ENCODE measurements around the gene SYNPO.
A peak's percentile ranks its signal among the peaks of the same experiment; 100 is the strongest.

The SYNPO gene

GRCh38 chr5:150609843-150610584 is 30.4 kb upstream of the SYNPO start:
- in situ Hi-C loops (cut with HindIII; ENCODE audit: low pct_ligation_motif_present, low sequenced_read_pairs): no loop called here
- no peak overlapping the region for H3K27ac ChIP-seq
- H3K36me3 ChIP-seq (replicated peaks): no peaks in the 10 kb centered on the region
- DNase-seq: no peak
- no peak overlapping the region for H3K4me3 ChIP-seq (ENCODE audit: low read depth, low read length)
- no peaks in the 10 kb centered on the region for H3K27me3 ChIP-seq (replicated peaks)
- TF ChIP-seq CTCF (IDR thresholded peaks at IDR 0.05; ENCODE audit: low read depth, low read length, missing control alignments): no peak

DNA sequence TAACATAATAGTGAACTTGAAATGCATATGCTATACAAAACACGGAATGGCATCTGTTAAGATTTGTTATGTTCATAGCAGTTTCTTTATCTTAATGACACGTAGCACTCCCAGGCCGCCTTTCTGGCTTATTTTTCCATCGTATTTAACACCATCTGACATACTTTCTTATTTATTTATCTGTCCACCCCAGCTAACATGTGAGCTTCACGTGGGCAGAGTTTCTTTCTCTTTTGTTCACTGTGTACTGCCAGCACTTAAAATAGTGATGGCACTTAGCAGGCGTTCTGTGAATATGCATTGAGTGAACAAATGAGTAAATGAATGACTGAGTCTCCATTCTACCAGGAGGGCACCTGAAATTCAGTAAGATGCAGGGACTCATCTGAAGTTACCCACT is 29.4 kb upstream of the SYNPO start:
- no peaks in the 10 kb centered on the region for H3K36me3 ChIP-seq (replicated peaks)
- H3K27ac ChIP-seq: no peak overlapping the region
- no peak for TF ChIP-seq CTCF (IDR thresholded peaks at IDR 0.05; ENCODE audit: low read depth, low read length, missing control alignments)
- in situ Hi-C loops (cut with HindIII; ENCODE audit: low pct_ligation_motif_present, low sequenced_read_pairs): no loop called here
- H3K27me3 ChIP-seq (replicated peaks): no peaks in the 10 kb centered on the region
- no peak overlapping the region for H3K4me3 ChIP-seq (ENCODE audit: low read depth, low read length)
- no peak for DNase-seq

DNA sequence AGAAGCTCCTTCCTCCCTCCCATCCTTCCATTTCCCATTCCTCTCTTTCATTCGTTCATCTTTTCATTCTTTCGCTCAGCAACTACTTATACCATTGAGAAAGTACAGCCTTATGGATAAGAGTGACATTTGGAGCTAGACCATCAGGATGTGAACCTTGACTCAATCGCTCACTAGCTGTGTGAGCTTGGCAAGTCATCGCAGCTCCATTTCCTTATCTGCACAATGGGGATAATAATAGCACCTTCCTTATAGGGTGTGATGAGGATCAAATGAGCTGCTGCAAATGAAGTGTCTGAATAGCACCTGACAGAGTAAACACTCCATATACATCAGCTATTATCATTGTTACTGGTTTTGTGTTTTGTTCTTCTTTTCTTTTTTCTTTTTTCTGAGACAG is 28.1 kb upstream of the SYNPO start:
- no peak for TF ChIP-seq CTCF (IDR thresholded peaks at IDR 0.05; ENCODE audit: low read depth, low read length, missing control alignments)
- H3K27ac ChIP-seq: no peak overlapping the region
- no peaks in the 10 kb centered on the region for H3K36me3 ChIP-seq (replicated peaks)
- DNase-seq: no peak
- in situ Hi-C loops (cut with HindIII; ENCODE audit: low pct_ligation_motif_present, low sequenced_read_pairs): no loop called here
- H3K4me3 ChIP-seq (ENCODE audit: low read depth, low read length): no peak overlapping the region
- no peaks in the 10 kb centered on the region for H3K27me3 ChIP-seq (replicated peaks)

GRCh38 chr5:150612905-150613670 is 27.4 kb upstream of the SYNPO start:
- no peak overlapping the region for H3K27ac ChIP-seq
- in situ Hi-C loops (cut with HindIII; ENCODE audit: low pct_ligation_motif_present, low sequenced_read_pairs): no loop called here
- H3K36me3 ChIP-seq (replicated peaks): no peaks in the 10 kb centered on the region
- H3K4me3 ChIP-seq (ENCODE audit: low read depth, low read length): no peak overlapping the region
- DNase-seq: no peak
- TF ChIP-seq CTCF (IDR thresholded peaks at IDR 0.05; ENCODE audit: low read depth, low read length, missing control alignments): no peak
- no peaks in the 10 kb centered on the region for H3K27me3 ChIP-seq (replicated peaks)

DNA sequence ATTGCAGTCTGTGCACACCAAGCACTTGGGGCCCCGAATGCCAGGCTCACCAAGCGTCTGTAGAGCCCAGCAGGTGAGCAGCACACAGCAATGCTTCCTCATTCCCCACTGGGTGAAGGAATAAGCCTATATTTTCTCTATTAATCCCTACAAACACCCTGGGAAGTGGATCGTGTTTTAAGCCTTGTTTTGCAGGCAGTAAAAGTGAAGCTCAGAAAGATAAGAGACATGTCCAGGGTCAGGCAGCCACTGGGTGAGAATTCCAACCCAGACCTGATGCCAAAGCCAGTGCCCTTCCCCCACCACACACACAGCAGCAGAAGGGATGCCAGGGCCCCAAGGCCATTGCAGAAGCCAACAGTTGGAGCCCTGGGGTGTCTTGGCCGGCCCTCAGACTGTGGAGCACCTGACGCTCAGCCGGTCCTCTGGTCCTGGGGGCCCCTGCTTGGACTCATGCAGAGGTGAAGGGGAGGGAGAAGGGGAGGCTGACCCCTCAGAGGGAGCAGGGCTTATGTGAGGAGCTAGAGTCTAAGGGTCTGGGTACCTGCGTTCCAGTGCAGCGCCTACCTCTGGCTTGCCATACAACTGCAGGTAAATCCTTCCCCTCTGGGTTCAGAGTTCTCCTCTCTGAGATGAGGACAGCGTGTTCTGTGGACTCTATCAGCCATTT is 26.3 kb upstream of the SYNPO start:
- in situ Hi-C loops (cut with HindIII; ENCODE audit: low pct_ligation_motif_present, low sequenced_read_pairs): no loop called here
- peak; percentile 37 for TF ChIP-seq CTCF (IDR thresholded peaks at IDR 0.05; ENCODE audit: low read depth, low read length, missing control alignments)
- Histone ChIP-seq H3K4me3 (ENCODE audit: low read depth, low read length) (no peak overlapping the region), H3K27ac (no peak overlapping the region), H3K36me3 (replicated peaks) (no peaks in the 10 kb centered on the region), H3K27me3 (replicated peaks) (no peaks in the 10 kb centered on the region)
- DNase-seq: no peak
